ENCODE data around the gene CARD10.
A peak's percentile ranks its signal among the peaks of the same experiment; 100 is the strongest.

The CARD10 gene

DNA sequence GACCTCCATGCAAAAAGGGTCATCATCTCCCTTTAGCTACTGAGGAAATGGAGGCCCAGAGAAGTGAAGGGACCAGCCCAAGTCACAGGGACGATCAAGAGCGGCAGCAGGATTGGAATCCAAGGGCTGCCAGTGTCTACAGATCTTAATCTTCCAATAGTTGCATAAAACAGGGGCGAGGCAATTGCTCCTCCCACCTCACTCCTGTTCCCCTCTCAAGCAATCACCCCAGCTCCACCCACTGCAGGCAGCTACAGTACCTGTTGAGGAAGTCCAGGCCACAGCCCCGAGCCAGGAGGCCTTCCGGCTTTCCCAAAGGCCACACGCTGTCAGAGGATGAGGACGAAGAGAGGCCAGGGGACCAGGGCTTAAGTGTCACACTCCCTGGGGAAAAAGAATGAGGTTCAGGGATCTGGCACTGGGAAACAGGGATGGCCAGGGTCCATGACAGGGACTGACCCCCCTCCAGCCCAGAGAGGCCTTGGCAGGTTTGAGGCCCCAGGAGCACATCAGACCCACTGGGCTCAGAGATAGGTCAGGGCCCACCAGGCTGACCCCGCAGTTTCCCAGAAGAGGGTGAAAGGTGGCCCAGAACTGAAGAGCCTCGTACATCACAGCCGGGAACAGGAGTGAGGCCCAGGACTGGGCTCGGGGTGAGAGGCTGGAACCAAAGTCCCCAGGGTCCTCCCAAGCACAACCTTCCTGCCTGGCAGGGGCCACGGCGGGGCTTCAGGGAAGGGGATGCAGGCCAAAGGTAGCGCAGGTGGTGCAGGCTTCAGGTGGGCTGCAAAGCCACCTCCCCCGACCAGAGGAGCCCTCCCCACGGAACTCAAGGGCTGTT lies 16.7 kb downstream of the CARD10 start:
- no peak for DNase-seq

DNA sequence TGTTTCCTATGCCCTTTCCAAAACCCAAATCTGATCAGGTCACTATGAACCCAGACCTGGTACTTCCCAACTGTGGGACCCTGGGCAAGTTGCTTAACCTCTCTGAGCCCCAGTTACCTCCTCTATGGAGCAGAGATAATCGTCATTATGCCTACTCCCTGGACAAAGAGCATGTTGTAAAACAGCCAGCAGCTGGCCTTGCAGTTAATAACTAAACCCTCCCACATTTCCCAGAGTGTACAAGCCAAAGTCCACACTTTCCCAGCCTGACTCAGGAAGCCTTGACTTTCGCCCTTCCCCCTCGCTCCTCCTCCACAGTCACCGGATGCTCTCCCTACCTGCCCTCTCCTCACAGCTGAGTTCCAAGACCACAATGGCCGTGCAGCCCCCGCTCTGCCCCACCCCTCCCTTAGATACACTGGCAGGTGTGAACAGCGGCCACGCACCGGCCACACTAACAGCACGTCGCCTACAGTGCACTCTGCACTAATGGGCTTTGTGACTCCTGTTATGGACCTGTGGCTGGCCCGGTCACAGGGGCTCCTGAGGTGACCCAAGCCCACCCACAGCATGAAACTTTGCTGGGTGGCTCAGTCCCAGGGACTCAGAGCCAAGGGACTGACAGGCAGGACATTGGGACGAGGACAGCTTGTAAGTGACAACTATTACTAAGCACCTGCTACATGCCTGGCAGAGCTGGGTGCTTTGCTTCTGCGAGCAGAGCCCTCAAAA lies 17.4 kb downstream of the CARD10 start:
- DNase-seq, result no peak

DNA sequence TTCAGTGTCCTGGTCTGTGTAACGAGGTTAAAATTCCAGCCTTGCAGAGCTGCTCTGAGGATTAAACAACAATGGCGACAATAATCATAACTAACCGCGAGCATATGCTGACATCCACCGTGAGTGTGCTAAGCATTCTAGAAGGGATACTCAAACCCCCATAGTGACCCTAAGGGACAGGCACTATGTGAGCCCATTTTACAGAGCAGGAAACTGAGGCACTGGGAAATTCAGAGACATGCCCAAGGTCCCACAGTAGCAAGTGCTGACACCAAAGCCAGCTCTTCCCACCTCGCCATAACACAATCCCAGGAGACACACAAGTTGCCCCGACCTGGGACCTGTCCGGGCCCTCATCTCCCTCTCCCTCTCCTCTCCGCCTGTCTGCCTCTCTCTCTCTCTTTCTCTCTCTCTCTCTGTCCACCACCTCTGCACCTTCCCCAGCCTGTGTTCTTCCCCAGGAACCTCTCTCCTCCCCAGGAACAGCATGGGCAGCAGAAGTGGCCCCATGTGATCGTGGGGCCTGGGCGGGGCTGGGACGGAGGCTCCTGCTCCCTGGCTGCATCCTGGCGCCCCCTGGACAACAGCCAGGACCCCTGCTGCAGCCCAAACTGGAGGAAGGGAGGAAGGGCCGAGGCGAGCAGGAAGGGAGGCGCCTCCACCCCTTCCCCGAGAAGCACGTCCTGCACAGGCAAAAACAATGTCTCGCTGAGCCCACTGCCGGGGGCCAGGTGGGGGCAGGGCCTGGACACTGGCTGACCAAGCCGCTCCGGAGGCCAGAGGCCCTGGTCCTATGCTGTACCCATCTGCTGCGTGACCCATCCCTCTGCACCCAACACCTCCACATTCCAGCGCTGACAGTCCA lies 18.2 kb downstream of the CARD10 start:
- DNase-seq, result no peak

DNA sequence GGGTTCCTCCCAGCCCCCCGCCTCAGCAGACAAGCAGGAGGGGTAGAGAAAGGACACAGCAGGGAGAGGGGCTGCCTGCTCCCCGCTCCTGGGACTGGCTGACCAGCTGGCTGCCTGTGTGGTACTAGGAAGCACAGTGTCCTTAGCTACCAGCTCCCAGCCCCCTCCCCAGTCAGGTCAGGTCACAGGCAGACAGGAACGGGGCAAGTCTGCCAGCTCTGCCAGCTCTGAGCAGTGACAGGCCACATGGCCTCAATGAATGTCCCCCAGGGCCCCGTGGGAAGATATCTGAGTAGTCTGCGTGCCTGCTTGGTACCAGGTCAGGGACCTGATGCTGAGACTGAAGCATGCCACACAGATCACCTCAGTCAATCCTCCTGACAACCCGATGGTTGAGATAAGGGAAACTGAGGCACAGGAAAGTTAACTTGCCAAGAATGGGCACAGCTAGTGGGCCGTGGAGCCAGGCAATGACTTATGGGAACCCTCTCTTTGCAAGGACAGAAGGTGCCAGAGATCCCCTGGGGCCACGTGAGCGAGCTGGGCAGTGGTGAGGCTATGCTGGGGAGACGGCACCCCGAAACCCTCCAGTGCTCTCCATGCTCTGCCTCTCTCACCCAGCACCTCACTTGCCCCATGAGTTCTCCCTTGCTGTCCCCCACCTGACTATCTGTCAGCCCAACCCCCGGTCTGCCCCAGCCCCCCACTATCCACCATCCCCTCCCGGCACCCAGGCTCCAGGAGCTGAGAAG lies 19.2 kb downstream of the CARD10 start:
- DNase-seq, result no peak

DNA sequence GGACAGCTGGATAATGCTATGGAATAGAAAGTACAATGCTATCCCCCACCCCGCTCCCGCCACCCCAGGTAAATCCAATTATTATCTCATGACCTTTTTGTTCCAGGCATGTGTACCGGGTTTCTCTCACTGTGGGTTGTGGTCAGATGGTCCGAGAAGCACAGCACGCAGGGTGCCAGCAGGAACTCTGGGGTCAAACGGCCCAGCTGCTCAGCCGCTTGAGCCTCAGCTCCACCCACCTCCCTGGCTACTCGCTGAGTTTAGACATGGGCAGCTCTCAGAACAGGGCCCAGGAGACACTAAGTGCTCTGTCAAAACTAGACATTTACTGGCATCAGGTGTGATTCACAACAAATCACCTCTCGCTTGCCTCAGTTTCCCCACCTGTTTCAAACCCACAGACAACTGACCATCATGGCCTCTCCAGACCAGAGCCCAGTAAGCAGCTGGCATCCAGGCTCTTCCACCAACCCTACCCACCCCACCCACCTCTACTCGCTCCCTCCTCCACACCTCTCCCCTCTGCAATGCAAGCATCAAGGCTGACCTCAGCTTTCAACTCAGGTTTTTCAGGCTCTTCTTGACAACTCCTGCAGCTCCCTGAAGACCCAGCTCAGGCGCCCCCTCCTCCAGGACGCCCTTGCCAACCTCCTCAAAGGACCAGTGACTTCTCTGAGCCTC lies 20.0 kb downstream of the CARD10 start:
- no peak for DNase-seq

DNA sequence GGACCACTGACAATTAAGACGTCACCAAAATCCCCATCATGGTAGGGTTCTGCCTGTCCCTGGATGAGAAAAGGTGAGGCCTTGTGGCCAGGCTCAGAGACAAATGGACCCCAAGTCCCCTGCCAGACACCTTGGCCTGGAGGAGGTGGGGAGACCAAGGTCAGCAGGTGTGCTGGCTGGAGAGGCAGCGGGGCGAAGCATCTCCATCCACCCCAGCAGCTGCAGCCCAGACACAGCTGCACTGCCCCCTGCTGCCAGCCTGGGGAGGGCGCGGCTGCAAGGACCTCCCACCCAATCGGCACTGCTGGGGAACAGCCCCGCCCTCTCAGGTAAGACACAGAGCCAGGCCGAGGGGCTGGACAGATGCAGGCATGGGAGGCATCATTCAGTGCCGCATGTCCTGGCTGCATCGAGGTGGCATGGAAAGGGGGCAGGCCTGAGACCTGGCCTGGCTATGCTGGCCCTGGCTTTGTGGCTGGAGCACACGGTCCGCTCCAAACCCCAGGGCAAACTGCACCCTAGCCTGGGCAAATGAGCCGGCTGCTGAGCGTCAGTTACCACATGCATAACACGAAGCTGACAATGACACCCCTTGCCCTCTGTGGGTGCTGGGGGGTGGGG lies 20.8 kb downstream of the CARD10 start:
- peak; percentile 63 for DNase-seq

DNA sequence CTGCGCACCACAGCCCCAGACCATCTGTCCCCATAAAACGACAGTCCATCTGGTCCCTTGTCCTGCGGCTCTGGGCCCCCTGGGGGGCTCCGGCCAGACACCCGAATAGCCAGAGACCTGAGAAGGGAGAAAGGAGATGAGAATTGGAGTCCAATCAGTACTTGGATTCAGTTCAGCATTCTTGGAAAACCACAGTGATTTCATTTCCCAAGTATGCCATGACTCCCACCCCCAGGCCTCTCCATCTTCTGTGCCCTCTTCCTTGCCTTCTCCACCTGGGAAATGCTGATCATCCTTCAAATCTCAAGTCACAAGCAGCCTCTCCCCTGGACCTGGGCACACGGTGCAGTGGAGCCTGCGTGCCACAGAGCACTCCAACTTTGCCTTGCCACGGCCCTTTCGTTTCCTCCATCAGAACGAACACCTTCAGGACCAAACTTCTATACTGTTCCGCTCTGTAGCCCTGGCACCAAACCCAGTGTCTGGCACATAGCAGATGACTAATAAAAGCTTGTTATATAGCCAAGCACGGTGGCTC lies 22.1 kb downstream of the CARD10 start:
- DNase-seq, result no peak

DNA sequence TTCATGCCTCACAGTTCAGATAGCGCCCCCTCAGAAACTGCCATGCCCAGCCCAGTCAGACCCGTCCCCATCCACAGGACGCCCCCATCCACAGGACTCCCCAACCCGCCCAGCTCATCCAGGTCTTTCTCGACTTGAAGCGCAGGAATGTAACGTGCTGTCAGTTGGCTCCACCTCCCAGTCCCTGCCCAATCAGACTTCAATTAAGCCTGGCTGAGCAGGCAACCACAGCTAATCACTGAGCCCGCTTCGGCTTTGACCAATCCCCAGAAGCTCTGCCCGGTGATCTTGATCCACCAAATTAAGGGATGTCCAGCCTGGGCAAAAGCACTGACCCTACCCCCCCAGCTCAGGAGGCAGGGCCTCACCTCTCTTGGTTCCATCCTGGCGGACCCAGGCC lies 22.6 kb downstream of the CARD10 start:
- DNase-seq, result no peak

DNA sequence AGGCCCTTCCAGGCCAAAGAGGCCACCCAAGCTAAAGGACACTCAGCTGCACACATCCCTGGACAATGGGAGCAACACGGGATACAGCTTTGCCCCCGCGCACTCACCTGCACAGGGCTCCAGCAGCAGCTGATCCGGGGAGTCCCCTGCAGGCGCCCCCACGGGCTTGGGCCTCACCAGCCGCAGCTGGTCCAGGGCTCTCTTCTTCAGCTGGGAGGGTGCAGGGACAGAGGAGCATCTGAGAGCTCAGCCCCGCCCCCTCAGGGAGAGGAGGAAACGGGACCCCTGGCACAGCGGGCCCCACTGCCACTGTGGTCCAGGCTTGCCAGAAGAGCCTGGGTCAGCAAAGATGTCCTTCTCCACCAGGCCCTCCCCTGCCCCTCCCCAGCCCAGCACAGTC lies 25.2 kb downstream of the CARD10 start:
- DNase-seq, result no peak

DNA sequence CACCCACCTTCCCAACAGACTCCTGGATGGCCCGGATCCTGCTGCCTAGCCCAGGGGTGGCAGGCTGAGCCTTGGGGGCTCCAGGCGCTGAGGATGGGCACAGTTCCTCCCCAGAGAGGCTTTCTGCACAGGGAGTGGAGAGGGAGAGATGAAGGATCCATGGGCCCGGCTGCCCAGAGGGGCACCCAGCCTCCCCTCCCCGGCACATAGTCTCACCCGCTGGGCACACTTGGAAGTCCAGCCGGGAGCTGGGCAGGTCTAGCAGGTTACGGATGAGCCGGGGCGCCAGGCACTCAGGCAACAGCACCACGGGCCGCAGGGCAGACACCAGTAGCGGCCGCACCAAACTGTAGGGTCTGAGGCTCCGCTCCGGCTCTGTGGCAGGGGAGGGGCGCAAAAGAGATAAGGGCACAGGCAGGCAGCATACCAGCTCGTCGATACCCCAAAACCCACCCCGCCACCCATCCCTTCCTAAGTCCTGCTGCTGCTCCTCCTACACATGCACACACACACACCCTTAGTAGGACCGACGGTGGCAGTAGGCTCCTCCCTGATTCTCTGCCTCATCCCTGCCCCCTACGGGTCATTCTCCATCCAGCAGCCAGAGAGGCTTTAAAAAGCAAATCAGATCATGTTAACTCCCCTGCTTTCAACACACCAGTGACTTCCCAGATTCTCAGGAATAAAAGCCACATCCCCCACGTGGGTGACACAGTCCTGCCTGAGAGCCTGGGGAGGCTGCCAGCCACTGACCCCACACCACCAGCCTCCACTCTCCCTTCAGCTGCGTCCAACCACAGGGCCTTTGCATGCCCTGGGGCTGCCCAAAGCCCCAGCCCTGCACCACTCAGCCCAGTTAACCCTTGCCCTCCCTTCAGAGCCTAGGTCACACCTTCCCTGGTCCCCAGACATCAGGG lies 26.5 kb downstream of the CARD10 start:
- DNase-seq, result peak; percentile 44

DNA sequence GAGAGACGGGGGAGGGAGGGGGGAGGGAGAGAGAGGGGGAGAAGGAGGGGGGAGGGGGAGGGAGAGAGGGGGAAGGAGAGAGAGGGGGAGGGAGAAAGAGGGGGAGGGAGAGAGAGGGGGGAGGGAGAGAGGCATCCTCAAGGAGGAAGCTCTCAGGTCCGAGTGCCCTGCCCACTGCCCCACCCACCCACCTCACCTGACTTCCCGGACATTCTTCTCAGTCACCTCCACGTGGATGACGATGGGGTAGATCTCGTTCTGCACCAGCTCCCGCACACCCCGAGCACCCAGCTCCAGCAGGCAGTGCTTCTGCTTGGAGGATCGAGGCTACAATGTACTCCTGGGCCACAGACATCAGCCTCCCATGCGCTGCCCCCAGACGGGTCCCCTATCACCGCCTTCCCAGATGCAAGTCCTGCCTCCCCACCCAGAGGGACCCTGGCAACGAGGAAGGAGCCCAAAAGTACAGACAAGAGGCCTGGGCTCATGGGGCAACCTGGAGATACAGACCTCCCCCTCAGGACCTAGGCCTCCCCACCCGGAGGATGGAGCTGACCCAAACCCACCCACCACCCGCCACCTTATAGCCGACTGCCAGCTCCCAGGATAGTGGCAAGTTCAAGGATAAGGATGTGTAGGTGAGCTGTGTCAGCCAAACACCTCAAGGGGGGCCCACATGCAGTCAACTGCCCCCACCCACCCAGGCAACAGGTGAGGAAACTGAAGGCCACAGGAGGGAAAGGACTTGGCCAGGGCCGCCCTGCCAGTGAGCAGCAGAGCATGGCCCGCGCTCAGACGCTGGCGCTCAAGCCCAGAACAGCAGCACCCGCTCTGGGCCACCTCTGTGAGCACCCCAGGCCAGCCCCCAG lies 27.4 kb downstream of the CARD10 start:
- DNase-seq, result no peak

DNA sequence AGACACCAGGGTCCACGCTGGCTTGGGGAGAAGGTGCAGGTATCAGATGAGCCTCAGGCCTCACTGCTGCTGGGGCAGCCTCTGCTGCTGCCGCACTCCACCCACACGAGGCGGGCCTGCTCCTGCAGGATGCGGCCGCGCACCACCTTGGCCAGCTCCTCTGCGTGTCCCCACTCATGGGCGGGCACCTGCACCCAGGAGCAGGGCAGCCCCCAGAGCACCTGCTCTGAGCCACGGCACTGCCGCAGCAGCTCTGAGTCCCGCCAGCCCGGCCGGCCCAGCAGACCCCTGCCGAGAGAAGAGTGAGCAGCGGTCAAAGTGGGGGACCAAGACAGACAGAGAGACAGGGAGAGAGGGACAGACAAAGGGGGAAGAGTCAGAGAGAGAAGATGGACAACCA lies 28.1 kb downstream of the CARD10 start:
- DNase-seq, result no peak

DNA sequence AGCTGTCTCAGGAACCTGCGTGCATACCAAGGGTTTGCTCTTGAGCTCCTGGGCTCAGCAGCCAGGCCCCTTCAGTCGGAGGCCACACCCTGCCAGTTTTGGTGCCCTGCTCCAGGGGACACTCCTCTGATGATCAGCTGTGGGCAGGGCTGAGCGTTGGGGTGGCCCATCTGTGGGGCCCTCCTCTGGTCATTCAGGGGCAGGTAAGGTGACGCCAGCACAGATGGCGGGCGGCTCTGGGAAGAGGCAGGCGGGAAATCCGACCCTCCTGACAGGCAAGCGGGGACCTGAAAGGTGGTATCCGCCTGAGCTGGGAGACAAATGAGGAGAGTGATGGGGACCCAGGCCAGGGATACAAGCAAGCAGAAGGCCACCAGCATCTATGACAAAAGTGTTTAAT lies 29.2 kb downstream of the CARD10 start:
- no peak for DNase-seq

DNA sequence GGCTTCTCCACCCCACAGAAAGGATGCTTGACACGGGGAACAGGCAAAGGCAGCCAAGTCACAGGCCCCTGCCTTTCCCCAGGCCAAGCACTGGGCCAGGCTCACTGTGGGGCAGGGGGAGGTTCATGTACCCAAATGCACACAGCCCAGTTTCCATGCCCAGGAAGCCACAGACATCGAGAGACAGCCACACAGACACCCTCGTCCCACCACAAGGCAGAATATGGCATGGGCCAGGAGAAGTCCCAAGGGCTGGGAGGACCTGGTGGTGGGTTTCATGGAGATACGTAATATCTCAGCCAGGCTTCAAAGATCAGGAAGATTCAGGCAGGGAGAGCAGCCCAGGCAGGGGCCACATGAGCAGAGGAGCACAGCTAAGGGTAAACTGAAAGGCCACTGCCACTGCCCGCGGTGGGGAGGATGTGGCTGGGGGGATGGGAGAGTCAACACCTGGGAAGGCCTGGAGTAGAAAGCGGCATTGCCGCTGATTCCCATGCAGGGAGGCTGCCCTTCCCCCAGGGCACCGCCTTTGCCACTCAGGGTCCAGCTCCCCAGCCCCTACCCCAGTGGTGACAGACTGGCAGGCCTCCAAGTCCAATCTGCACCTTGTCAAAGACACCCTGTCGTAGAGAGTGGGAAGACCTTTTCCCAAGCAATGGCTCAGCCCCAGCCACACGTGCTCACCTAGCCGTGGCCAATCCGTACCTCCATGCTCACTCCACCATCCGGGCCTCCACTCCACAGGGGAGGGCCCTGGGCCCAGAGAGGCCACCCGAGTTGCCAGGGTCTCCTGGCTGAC lies 30.7 kb downstream of the CARD10 start:
- DNase-seq, result no peak

DNA sequence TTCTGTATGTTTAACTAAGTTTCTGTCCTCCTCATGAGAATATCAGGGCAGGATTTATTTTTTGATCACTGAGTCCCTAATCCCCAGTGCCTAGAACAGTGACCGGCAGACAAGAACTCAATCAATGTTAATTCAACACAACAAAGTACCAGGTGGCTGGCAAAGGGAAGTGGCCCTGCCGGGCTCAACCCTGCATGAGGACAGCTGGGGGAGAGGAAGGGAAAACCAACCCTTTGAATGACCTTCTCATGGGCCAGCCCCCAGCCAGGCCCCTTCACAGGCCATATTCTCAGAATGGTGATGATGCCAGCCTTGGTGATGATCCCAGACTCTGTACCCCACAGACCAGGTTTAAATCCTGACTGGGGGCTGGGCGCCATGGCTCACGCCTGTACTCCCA lies 31.6 kb downstream of the CARD10 start:
- DNase-seq, result no peak

DNA sequence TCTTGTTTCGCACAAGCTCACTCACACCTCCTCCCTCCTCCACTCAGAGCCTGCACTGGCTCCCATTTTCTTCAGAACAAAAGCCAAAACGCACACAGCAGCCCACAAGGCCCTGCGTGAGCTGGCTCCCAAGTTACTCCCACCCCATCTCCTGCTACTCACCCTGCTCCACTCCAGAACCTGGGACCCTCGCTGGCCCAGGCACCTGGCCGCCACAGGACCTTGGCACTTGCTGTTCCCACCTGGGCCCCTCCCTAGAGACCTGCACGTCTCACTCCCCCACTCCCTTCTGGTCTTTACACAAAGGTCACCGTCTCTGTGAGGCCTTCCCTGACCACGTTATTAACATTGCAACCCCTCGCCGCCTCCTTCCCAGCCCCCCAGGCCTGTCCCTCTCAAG lies 32.1 kb downstream of the CARD10 start:
- DNase-seq, result no peak

DNA sequence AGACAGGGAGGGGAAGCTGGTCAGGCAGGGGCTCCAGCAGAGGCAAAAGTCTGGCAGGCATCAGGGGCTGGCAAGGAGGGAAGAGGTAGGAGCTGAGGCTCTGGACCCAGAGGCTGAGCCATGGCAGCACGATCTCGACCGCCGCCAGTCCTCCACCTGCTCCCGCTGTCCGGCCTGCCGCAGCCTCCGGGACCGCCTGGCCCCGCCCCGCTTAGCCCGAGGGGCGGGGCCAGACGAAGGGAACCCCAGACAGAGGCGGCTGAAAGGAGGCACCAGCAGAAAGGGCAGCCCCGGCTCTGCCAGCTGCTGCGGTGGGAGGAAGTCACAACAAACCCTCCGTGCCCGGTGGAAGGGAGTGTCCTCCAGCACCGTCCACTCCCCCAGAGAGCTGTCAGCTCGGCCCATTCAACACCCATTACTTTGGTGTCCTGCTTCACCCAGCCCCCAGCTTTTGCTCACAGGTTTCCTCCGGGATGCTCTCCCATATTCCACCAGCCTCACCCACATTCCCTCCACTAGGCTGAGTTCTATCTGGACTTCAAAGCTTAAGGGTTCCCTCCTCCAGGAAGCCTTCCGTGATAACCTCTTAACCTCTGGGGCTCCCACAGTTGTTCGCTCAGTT lies 32.9 kb downstream of the CARD10 start, which contains the start of gene MFNG:
TSS of gene MFNG (minus strand) at position 161 of the 622 bp plus-strand sequence. CDS start 207 bp downstream, outside the sequence.
- peak; percentile 75 for DNase-seq

Data from stimulated activated naive CD4-positive, alpha-beta T cell treated with Interleukin-2 at 50 U/mL for 16 hours (primary cell).